ENCODE results near the gene MYO1A.
"Not testable (repeated sequence)": the region's sequence is repeated elsewhere in the genome, so short reads cannot be mapped to it uniquely, and the experiment has no call there.

The MYO1A gene

GRCh38 chr12:56991319-56992246 is 58.3 kb downstream of the MYO1A start:
- DNase-seq, result no peak

- DNase-seq, result no peak
Measured at GRCh38 chr12:56990648-56991318, 59.1 kb downstream of the MYO1A start.

- DNase-seq, result no peak
Measured at GRCh38 chr12:56989861-56990610, 59.9 kb downstream of the MYO1A start.

- no peak for DNase-seq
Measured at GRCh38 chr12:56988207-56988739, 61.7 kb downstream of the MYO1A start.

- peak; percentile 92 for DNase-seq
Measured at GRCh38 chr12:56987551-56988053, 62.3 kb downstream of the MYO1A start.

- no peak for DNase-seq
Measured at GRCh38 chr12:56987011-56987410, 62.9 kb downstream of the MYO1A start.

GRCh38 chr12:56985714-56986113 is 64.2 kb downstream of the MYO1A start:
- DNase-seq, result not testable (repeated sequence)

GRCh38 chr12:56983386-56983785 is 66.5 kb downstream of the MYO1A start:
- DNase-seq, result no peak

- DNase-seq, result not testable (repeated sequence)
Measured at GRCh38 chr12:56982578-56983236, 67.2 kb downstream of the MYO1A start.

GRCh38 chr12:56980941-56981530 is 68.9 kb downstream of the MYO1A start:
- DNase-seq, result no peak

- DNase-seq, result no peak
Measured at GRCh38 chr12:56980268-56980667, 69.7 kb downstream of the MYO1A start.

- no peak for DNase-seq
Measured at GRCh38 chr12:56979628-56980027, 70.3 kb downstream of the MYO1A start.
